Occipital lobe (tissue), 2 donors: ENCODE data around the gene UTP15. TPM values are rescaled to one million over a fixed set of nuclear protein-coding genes. Genes with fewer than 3 reads are reported as not detected.

Experiments used
- DNase-seq: peaks from one replicate; lab custom pipeline; 2025; lab: John Stamatoyannopoulos, UW
- total RNA-seq: library from RNA; depleted of rRNA; stranded (reverse); fragments of >200 nt; gene quantifications from one replicate; pipeline ENCODE4 v1.2.3, GENCODE V29; 2014

UTP15 gene
- total RNA-seq, 1 donor from 2014 or later = 33.7 TPM

DNA sequence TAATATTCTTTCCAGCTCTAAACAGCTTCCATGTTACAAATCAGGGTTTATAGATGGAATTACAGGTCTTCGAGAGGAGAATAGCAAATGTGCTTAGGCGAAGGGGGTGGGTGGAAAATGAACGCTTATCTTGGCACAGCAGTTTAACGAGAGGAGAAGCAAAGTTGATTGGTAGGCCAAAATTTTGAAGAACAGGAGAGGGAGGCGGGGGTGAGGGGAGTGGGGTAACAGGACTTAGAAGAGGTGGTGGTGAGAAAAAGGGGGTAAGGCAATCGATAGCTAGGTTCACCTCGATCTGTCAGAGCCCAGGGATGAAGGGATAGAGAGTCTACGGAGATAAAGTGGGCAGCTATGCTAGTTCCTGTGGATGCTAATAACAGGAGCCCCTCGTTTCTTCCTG is 868 bp upstream of the UTP15 start:
- no peak for DNase-seq

DNA sequence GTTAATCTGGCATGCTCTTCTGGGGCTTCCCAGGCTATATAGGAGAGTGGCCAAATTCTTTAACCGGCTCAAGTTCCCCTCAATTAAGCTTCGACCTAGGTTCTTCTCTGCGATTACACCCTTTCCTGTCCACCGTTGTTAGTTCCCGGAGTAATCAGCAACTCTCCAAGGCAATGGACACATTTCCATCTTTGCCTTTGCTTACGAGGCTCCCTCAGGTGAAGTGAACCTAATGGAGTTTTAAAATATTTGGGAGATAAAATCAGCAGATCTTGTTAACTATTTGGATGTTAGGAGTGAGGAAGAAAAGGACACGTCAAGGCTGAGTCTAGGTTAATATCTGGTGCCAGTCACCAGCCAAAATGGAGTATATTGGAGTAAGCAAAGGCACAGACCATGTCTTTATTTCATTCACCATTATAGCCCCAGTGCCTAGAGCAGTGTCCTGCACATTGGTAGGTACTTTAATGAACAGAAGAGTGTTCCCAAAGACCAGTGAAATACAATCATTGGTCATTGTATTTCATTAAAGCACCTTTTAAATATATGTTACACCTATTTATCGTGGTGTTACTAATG is 515 bp downstream of the UTP15 start:
- DNase-seq = no peak

DNA sequence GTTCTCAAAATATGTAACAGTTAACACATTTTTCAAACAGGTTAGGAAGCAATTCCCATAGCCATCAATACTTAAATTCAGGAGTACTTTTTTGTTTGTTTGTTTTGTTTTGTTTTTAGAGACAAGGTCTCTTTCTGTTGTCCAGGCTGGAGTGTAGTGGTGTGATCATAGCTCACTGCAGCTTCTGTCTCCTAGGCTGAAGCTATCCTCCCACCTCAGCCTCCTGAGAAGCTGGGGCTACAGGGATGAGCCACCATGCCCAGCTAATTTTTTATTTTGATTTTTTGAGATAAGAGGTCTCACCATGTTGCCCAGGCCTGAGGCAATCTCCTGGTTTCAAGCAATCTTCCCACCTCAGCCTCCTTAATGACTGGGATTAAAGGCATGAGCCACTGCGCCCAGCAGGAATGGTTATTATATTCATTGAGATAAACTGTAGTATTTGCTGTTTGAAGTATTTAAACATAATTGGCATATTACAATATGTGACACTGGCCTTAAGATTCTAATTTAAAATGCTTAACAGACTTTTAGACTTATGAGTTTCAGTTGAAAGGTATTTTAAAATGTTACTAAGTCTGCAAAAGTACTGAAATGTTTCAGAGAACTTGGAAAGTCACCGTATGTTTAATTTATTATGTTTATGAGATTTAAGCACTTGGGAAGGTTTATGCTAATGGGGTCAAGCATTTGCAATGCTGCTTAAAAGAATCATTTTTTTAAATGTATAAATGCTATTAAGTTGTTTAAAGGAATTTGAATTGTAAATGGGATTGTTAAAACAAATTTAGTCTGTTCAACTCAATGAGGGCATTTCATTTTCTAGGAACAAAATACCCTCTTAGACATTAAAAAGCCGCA is 17.0 kb downstream of the UTP15 start:
- no peak for DNase-seq

DNA sequence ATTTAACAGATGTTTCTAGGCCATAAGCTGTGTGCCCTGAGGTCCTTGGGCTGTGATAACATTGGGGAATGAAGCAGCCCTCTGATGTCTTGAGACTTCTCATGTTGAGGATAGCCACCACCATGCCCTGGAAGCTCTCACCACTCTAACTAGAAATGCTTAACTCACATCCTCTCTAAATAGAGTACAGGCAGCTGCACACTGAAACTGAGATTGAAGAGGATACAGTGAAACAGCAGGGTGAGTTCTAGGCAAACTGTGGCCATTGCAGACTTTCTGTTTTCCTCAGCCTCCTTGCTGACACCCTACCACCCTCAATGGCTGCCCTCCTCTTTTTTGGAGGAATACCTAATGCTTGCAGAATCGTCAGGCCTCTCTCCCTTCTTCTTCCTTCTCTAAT is 22.4 kb downstream of the UTP15 start:
- no peak for DNase-seq

DNA sequence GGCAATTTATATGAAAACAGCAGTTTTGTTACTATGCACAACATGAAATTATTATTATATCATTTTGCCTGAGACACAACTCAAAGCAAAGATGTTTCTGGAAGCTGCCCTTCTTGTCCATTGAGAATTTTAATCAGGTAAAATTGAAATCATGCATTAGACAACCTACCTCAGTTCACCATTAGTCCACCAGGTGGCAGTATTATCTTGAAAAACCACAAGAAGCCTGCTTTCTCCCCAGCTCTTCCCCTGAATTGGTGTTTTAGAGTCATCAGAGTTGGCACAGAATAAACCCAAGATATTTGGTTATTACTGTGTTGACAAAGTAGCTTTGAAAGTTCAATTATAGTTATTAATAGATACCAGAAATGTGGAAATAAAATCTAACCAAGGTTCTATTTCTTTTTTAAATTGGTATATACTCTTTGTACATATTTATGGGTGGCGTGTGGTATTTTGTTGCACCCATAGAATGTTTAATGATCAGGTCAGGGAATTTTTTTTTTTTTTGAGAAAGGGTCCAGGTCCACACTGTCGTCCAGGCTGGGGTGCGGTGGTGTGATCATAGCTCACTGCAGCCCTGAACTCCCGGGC is 25.7 kb downstream of the UTP15 start:
- no peak for DNase-seq

DNA sequence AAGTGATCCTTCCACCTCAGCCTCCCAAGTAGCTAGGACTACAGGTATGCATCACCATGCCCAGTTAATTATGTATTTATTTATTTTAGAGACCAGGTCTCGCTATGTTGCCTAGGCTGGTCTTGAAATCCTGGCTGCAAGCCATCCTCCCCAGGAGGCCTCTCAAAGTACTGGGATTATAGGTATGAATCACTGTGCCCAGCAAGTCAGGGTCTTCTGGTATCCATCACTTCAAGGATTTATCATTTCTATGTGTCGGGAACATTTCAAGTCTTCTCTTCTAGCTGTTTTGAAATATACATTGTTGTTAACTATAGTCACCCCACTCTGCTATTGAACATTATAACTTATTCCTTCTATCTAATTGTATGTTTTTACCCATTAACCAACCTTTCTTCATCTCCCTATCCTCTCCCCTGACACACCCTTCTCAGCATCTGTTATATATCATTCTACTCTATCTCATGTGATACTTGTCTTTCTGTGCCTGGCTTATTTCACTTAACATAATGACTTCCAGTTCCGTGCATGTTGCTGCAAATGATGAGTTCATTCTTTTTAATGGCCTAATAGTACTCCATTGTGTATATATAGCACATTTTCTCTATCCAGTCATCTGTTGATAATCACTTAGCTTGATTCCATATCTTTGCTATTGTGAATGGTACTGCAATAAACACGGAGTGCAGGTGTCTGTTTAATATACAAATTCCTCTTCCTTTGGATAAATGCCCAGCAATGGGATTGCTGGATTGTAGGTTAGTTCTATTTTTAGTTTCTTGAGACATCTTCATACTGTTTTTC is 26.4 kb downstream of the UTP15 start:
- no peak for DNase-seq

DNA sequence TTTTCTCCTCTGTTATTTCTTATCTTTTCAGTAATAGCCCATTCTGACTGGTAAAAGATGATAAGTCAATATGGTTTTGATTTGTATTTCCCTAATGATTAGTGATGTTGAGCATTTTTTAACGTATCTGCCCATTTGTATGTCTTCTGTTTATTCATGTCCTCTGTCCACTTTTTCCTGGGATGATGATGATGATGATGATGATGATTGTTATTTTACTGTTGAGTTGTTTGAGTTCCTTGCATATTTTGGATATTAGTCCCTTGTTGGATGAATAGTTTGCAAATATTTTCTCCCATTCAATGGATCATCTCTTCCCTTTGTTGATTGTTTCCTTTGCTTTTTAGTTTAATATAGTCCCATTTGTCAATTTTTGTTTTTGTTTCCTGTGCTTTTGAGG is 27.0 kb downstream of the UTP15 start:
- DNase-seq = no peak

DNA sequence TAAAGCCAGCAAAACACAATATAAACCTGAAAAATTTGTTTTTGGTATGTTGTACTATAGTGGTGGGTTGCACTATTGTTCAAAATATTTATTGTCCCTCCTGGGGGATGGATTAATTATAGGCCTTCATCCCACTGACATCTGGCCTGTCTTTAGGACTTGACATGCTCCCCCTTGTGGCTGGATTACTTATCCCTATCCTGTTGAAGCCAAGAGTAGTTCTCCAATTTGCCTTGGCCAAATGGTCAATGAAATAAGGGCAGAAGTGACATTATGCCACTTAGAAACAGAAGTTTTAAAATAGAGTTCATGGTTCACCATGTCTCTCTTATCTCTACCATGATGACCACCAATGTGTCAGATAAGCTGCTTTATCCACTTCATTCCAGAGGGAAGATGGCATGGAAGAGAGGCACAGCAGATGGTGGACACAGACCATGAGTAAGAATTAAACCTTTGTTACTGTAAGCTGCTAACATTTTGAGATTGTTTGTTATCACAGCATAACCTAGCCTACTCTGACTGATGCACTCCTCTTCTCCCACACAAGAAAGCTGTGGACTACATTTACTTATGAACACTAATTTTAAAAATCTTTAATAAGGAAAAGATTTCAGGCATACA is 31.3 kb downstream of the UTP15 start:
- no peak for DNase-seq

DNA sequence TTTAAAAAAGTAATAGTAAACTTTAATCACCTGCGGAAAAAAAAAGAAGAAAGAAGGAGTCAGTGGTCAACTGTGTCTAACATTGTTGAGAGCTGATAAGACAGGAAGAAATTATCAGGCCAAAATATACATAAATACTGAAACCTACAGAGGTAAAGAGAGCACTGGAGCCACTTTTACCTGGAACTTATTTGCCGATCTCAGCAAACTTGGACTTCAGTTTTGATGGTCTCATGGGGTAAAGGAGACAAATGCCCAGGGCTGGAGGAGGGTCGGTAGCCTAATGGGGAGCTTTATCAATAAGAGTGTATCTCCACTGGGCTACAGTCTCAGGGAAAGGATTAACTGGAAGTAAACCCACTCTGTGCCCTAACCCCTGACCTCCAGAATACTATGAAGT is 33.8 kb downstream of the UTP15 start:
- DNase-seq = no peak

DNA sequence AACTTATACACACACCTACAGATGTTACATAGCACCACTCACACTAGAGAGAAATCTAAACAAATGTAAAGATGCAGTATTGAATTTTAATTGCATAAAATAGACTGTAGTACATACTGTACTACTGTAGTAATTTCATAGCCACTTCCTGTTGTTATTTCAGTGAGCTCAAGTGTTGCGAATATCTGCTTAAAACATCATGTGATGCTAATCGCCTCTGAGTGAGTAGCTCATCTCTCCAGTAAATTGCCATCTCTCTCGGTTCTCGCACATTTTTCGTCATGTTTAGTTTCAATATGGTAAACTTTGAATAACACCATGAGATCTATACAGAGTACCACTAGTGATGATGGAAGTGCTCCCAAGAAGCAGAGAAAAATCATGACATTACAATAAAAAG is 38.5 kb downstream of the UTP15 start:
- no peak for DNase-seq

DNA sequence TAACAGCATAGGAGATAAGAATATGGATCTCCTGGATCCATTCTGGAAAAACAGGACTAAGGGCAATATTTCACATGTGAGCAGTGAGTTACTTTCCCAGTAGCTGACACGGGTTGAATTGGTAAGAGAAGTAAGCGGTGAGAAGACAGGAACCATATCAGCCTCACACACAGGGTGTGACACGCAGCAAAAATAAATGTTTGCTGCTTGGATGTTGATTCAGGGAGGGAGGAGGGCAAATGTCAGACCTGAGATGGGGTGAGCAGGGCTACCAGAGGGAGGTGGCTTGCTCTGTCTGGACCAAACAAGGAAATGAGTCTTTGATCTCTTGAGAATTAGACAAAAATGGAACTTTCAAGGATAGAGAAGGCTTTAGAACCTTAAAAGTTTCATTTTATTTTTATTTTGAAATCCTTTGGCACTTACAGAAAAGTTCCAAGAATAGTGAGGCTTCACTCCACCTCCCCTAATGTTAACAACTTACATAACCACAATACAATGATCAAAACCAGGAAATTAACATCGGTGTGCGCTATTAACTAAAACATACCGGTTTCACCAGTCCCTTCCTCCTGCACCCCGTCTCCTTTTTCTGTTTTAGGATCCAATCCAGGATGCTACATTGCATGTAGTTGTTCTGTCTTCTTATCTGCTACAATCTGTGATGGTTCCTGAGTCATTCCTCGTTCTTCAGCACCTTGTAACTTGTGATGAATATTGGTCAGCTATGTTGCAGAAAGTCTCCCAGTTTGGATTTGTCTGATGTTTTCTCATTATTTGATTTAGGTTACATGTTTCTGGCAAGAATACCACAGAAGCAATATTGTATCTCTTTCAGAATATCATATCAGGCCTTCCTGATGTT is 39.9 kb downstream of the UTP15 start:
- DNase-seq = no peak

DNA sequence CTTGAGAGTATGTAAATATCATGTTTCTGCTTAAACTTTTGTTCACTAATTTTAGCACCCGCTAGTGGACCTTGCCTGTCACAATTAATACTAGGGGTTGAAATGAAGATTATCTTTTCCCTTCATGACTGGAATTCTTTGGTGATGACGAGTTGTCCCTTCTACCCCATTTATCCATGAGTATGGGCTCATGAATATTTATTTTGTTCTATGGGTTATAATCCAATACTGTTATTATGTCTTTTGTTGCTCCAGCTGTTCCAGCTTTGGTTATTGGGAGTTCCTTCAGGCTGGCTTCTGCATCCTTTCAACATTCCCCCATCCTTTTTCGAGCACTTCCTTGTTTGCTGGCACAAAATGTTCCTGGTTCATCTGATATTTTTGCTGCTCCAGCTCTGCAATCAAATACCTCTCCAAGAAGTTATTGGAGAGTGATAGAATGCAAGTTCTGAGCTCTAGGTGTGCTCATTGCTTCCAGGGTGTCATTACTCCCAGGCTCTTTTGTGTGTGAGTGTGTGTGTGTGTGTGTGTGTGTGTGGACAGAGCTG is 40.7 kb downstream of the UTP15 start:
- no peak for DNase-seq

DNA sequence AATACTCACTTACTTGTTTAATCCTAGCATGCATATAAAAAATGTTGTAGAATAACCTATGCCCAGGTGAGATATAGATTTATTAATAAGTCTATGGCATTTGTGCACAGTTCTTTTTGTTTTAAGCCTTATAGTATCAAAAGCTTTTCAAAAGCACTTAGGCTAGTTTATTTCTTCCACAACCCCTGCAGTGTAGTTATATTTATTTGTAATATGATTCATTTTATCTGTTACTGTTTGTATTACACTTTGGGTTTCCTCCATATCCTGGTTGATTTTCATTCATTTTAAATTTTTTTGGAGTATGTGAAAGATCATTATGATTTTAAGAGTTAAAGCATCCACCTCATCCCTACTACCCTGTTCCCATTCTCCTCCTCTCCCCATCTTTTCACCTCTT is 41.7 kb downstream of the UTP15 start:
- DNase-seq = no peak

DNA sequence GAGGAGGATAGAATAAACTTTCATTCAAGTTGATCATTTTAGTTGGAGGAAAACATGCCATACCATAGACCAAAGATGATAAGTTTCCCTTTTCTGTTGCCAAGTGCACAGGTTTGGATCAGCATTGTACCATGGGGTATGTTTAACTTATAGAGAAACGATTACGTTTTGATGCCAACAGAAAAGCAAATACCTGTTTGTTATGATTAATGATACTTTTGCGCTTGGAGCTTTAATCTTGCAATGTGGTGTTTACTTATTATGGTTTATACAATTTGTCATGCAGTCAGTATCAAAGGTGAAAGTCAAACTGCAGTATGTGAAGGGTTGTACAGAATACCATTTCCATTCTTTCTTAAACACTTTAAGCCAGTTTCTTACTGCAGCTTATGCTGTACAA is 47.3 kb downstream of the UTP15 start:
- DNase-seq = no peak

DNA sequence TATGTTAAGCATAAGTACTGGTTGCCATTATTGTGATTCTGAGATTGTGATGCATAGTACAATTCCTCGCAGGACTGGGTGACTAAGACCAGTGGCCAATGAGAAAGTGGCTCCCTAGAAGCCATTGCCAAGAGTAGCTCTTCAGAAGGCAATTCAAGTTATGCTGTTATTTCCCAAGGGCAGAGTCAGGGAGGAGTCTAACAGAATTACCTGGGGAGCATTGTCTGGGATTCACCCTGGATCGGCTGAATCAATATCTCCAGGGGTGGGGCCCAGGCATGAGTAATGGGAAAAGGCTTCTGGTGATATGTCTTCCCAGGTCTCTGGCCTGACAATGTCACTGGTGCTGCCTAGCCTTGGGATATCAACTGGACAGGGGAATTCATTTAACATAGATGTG is 49.5 kb downstream of the UTP15 start:
- no peak for DNase-seq

DNA sequence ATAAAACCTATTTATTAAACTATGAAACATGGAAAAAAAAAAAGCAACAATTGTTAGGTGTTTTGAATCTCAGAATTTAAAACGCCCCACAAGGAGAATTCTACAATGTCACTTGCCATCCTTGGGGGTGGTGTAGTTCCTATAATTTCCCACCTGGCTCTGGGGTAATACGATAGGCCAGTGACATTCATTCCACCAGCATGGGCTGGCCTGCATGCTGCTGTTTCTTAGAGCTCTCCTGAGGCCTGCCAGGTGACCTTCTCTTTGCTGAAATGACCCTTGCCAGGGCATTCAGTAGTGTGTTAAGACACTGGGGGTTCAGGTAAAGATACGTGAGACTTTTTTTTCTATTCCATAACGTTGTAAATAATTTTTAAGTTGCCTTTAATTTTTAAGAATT is 50.4 kb downstream of the UTP15 start:
- no peak for DNase-seq

DNA sequence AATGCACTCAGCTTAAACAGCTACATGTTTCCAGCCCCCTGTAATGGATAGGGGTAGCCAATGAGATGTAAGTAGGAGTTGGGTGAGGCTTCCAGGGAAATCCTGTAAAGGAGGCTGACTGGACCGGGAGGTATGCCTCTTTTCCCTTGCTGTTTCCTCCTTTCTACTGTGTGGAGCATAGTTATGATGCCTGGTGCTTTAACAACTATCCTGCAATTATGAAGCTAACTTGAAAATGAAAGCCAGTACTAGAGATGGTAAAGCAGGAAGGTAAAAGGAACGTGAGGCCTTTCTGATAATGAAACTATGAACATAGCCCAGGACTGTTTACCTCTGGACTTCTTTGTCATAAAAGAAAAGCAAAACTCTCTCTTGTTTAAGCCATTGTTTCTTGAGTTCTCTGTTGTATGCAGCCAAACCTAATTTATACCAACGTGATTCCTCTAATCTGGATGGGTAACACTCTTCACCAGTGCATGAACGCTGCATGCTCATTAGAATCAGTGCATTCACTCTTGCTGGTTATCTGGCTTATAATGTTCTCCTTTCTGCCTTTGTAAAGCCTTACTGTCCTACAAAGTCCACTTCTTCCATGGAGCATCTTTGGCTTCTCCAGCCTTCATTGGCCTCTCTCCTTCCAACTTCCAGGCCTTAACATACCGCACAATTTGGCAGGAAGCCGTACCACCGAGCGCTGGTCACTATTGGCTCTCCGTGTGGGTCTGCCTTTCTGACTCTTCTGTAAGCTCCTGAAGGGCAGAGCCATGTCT is 52.2 kb downstream of the UTP15 start:
- no peak for DNase-seq

DNA sequence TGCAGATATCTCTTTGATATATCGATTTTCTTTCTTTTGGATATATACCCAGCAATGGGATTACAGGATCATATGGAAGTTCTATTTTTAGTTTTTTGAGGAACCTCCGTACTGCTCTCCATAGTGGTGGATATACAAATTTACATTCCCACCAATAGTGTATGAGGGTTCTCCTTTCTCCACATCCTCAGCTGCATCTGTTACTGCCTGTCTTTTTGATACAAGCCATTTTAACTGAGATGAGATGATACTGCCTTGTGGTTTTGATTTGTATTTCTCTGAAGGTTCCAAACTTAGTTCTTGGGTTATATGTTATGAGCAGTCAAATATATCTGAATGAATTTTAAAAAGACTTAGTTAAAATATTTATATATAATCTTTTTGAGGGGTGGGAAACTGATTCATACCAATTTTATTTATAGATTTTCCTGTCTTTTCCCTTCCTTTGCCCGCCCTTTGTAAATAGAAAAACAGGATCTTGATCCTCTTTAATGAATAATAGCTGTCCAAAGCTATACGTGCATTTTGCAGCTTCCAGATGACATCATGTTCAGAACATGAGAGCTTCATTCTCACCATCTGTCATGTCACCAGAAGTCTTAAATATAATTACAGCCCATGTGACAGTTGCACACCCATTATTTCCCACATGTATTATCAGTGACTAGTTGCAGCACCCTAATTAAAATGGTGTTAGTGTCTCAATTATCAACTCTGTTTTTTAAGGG is 54.2 kb downstream of the UTP15 start:
- no peak for DNase-seq

DNA sequence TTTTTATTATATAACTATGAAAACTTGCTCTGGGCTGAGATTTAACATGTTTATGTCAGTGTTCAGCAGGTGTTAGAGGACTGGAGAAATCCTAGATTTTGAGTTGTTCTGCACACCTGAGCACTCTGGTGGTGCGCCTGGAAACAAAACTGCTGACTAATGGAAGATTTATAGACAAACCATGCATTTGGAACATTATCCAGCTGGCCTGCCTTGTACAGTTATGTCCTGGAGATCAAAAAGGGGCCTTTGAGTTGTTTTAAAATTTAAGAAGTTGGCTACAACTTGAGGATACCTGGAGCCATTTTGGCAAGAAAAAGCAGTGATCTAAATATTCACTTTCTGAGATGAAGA is 54.8 kb downstream of the UTP15 start:
- no peak for DNase-seq
